ENCODE measurements around the gene PPP3CA.

The PPP3CA gene

GRCh38 chr4:101348367-101348827 lies 1.1 kb upstream of the PPP3CA start:
- Histone ChIP-seq H3K36me3 (ENCODE audit: control insufficient read depth, insufficient read depth, low read length) (no peaks in the 10 kb centered on the region), H3K4me3 (ENCODE audit: low read depth, low read length) (peak overlapping the region; percentile 76), H3K9ac (ENCODE audit: low read length) (peak overlapping the region; percentile 51), H3K27me3 (ENCODE audit: control insufficient read depth, insufficient read depth, low read length) (peaks cover 20% of the 10 kb centered on the region), H3K27ac (ENCODE audit: low read depth, low read length) (no peak overlapping the region), H3K9me3 (ENCODE audit: control insufficient read depth, insufficient read depth, low read depth, low read length) (no peaks in the 10 kb centered on the region), H3K4me1 (ENCODE audit: control insufficient read depth, insufficient read depth, low read length) (peaks cover 12% of the 10 kb centered on the region)

GRCh38 chr4:101347557-101348366 lies 436 bp upstream of the PPP3CA start:
- H3K36me3 ChIP-seq (ENCODE audit: control insufficient read depth, insufficient read depth, low read length): no peaks in the 10 kb centered on the region
- peaks cover 12% of the 10 kb centered on the region for H3K4me1 ChIP-seq (ENCODE audit: control insufficient read depth, insufficient read depth, low read length)
- peaks cover 20% of the 10 kb centered on the region for H3K27me3 ChIP-seq (ENCODE audit: control insufficient read depth, insufficient read depth, low read length)
- no peak overlapping the region for H3K27ac ChIP-seq (ENCODE audit: low read depth, low read length)
- peak overlapping the region; percentile 51 for H3K9ac ChIP-seq (ENCODE audit: low read length)
- peak overlapping the region; percentile 82 for H3K4me3 ChIP-seq (ENCODE audit: low read depth, low read length)
- no peaks in the 10 kb centered on the region for H3K9me3 ChIP-seq (ENCODE audit: control insufficient read depth, insufficient read depth, low read depth, low read length)

GRCh38 chr4:101346351-101347266 lies 717 bp downstream of the PPP3CA start:
- H3K27me3 ChIP-seq (ENCODE audit: control insufficient read depth, insufficient read depth, low read length): peaks cover 20% of the 10 kb centered on the region
- H3K9ac ChIP-seq (ENCODE audit: low read length): peak overlapping the region; percentile 77
- peaks cover 12% of the 10 kb centered on the region for H3K4me1 ChIP-seq (ENCODE audit: control insufficient read depth, insufficient read depth, low read length)
- H3K4me3 ChIP-seq (ENCODE audit: low read depth, low read length): peak overlapping the region; percentile 82
- no peaks in the 10 kb centered on the region for H3K36me3 ChIP-seq (ENCODE audit: control insufficient read depth, insufficient read depth, low read length)
- H3K27ac ChIP-seq (ENCODE audit: low read depth, low read length): peak overlapping the region; percentile 30; the same call in 1 of the 2 replicates
- no peaks in the 10 kb centered on the region for H3K9me3 ChIP-seq (ENCODE audit: control insufficient read depth, insufficient read depth, low read depth, low read length)

GRCh38 chr4:101345596-101346350 lies 1.6 kb downstream of the PPP3CA start:
- Histone ChIP-seq H3K27ac (ENCODE audit: low read depth, low read length) (no peak overlapping the region), H3K36me3 (ENCODE audit: control insufficient read depth, insufficient read depth, low read length) (no peaks in the 10 kb centered on the region), H3K4me1 (ENCODE audit: control insufficient read depth, insufficient read depth, low read length) (peaks cover 12% of the 10 kb centered on the region), H3K9ac (ENCODE audit: low read length) (peak overlapping the region; percentile 75), H3K9me3 (ENCODE audit: control insufficient read depth, insufficient read depth, low read depth, low read length) (no peaks in the 10 kb centered on the region), H3K4me3 (ENCODE audit: low read depth, low read length) (peak overlapping the region; percentile 82), H3K27me3 (ENCODE audit: control insufficient read depth, insufficient read depth, low read length) (peaks cover 20% of the 10 kb centered on the region)

- no peak overlapping the region for H3K27ac ChIP-seq (ENCODE audit: low read depth, low read length)
- H3K27me3 ChIP-seq (ENCODE audit: control insufficient read depth, insufficient read depth, low read length): peaks cover 19% of the 10 kb centered on the region
- H3K9ac ChIP-seq (ENCODE audit: low read length): peak overlapping the region; percentile 75
- H3K36me3 ChIP-seq (ENCODE audit: control insufficient read depth, insufficient read depth, low read length): no peaks in the 10 kb centered on the region
- no peaks in the 10 kb centered on the region for H3K9me3 ChIP-seq (ENCODE audit: control insufficient read depth, insufficient read depth, low read depth, low read length)
- peak overlapping the region; percentile 80 for H3K4me3 ChIP-seq (ENCODE audit: low read depth, low read length)
- peaks cover 12% of the 10 kb centered on the region for H3K4me1 ChIP-seq (ENCODE audit: control insufficient read depth, insufficient read depth, low read length)
Measured at GRCh38 chr4:101345271-101345595, 2.1 kb downstream of the PPP3CA start.

GRCh38 chr4:101339332-101339731 lies 8.0 kb downstream of the PPP3CA start:
- H3K4me1 ChIP-seq (ENCODE audit: control insufficient read depth, insufficient read depth, low read length): peaks cover 7% of the 10 kb centered on the region
- no peaks in the 10 kb centered on the region for H3K36me3 ChIP-seq (ENCODE audit: control insufficient read depth, insufficient read depth, low read length)
- H3K9me3 ChIP-seq (ENCODE audit: control insufficient read depth, insufficient read depth, low read depth, low read length): no peaks in the 10 kb centered on the region
- no peaks in the 10 kb centered on the region for H3K27me3 ChIP-seq (ENCODE audit: control insufficient read depth, insufficient read depth, low read length)
- H3K4me3 ChIP-seq (ENCODE audit: low read depth, low read length): no peak overlapping the region
- H3K9ac ChIP-seq (ENCODE audit: low read length): no peak overlapping the region
- no peak overlapping the region for H3K27ac ChIP-seq (ENCODE audit: low read depth, low read length)

- H3K4me3 ChIP-seq (ENCODE audit: low read depth, low read length): no peak overlapping the region
- H3K36me3 ChIP-seq (ENCODE audit: control insufficient read depth, insufficient read depth, low read length): no peaks in the 10 kb centered on the region
- no peak overlapping the region for H3K27ac ChIP-seq (ENCODE audit: low read depth, low read length)
- no peaks in the 10 kb centered on the region for H3K9me3 ChIP-seq (ENCODE audit: control insufficient read depth, insufficient read depth, low read depth, low read length)
- H3K4me1 ChIP-seq (ENCODE audit: control insufficient read depth, insufficient read depth, low read length): peaks cover 7% of the 10 kb centered on the region
- no peaks in the 10 kb centered on the region for H3K27me3 ChIP-seq (ENCODE audit: control insufficient read depth, insufficient read depth, low read length)
- H3K9ac ChIP-seq (ENCODE audit: low read length): no peak overlapping the region
Measured at GRCh38 chr4:101337688-101338087, 9.6 kb downstream of the PPP3CA start.

- H3K9me3 ChIP-seq (ENCODE audit: control insufficient read depth, insufficient read depth, low read depth, low read length): no peaks in the 10 kb centered on the region
- H3K27me3 ChIP-seq (ENCODE audit: control insufficient read depth, insufficient read depth, low read length): no peaks in the 10 kb centered on the region
- H3K4me1 ChIP-seq (ENCODE audit: control insufficient read depth, insufficient read depth, low read length): peaks cover 7% of the 10 kb centered on the region
- no peaks in the 10 kb centered on the region for H3K36me3 ChIP-seq (ENCODE audit: control insufficient read depth, insufficient read depth, low read length)
- no peak overlapping the region for H3K27ac ChIP-seq (ENCODE audit: low read depth, low read length)
- no peak overlapping the region for H3K4me3 ChIP-seq (ENCODE audit: low read depth, low read length)
- H3K9ac ChIP-seq (ENCODE audit: low read length): no peak overlapping the region
Measured at GRCh38 chr4:101334963-101335572, 12.3 kb downstream of the PPP3CA start.

- H3K27me3 ChIP-seq (ENCODE audit: control insufficient read depth, insufficient read depth, low read length): no peaks in the 10 kb centered on the region
Measured at GRCh38 chr4:101332424-101332823, 14.9 kb downstream of the PPP3CA start.

GRCh38 chr4:101331017-101331416 lies 16.3 kb downstream of the PPP3CA start:
- H3K27ac ChIP-seq (ENCODE audit: low read depth, low read length): no peak overlapping the region
- H3K4me3 ChIP-seq (ENCODE audit: low read depth, low read length): no peak overlapping the region
- no peaks in the 10 kb centered on the region for H3K27me3 ChIP-seq (ENCODE audit: control insufficient read depth, insufficient read depth, low read length)
- no peaks in the 10 kb centered on the region for H3K9me3 ChIP-seq (ENCODE audit: control insufficient read depth, insufficient read depth, low read depth, low read length)
- H3K36me3 ChIP-seq (ENCODE audit: control insufficient read depth, insufficient read depth, low read length): no peaks in the 10 kb centered on the region
- H3K4me1 ChIP-seq (ENCODE audit: control insufficient read depth, insufficient read depth, low read length): peaks cover 42% of the 10 kb centered on the region
- H3K9ac ChIP-seq (ENCODE audit: low read length): no peak overlapping the region

More at GRCh38 chr4:101332424-101332823, 14.9 kb downstream of the PPP3CA start:
- no peak overlapping the region for H3K9ac ChIP-seq (ENCODE audit: low read length)
- no peaks in the 10 kb centered on the region for H3K36me3 ChIP-seq (ENCODE audit: control insufficient read depth, insufficient read depth, low read length)
- H3K4me3 ChIP-seq (ENCODE audit: low read depth, low read length): no peak overlapping the region
- no peaks in the 10 kb centered on the region for H3K9me3 ChIP-seq (ENCODE audit: control insufficient read depth, insufficient read depth, low read depth, low read length)
- no peak overlapping the region for H3K27ac ChIP-seq (ENCODE audit: low read depth, low read length)
- H3K4me1 ChIP-seq (ENCODE audit: control insufficient read depth, insufficient read depth, low read length): peaks cover 28% of the 10 kb centered on the region
